ENCODE measurements around the gene VWA3B. TPM values are rescaled to one million over a fixed set of nuclear protein-coding genes. Genes with fewer than 3 reads are reported as not detected.
"Not testable (repeated sequence)": the region's sequence is repeated elsewhere in the genome, so short reads cannot be mapped to it uniquely, and the experiment has no call there.

Gene VWA3B
- total RNA-seq, 2 experiments from 2014 or later, result not detected

DNA sequence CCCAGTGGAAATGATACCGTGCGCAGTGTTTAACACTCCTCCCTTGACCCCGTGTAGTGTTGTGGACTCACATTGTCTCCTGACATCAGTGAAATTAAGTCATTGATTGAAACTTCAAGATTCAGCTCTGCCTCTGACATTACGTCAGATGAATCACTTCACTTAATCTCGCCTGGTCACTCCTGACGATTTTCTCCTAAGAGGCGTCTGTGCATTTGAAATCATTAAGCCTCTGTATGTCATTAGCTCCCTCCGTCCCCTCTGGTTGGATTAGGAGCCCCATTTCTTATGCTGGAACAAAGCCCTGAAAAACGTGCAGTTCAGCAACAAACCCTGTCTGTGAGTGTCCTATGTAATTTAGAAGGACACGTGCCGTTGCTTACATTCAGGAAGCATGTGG is 222.6 kb downstream of the VWA3B start:
- Mint-ChIP-seq H3K36me3 (ENCODE audit: low read depth) (no peaks in the 10 kb centered on the region), H3K27ac (no peak overlapping the region), H3K27me3 (peaks cover 24% of the 10 kb centered on the region), H3K4me1 (no peaks in the 10 kb centered on the region), H3K4me3 (no peak overlapping the region), H3K9me3 (ENCODE audit: low read depth) (no peaks in the 10 kb centered on the region)
- ChIA-PET POLR2A (no interaction called here), CTCF (no interaction called here)
- DNase-seq (no peak), ATAC-seq (no peak)
- intact Hi-C loops (cut with DNase I, micrococcal nuclease), result no loop called here

DNA sequence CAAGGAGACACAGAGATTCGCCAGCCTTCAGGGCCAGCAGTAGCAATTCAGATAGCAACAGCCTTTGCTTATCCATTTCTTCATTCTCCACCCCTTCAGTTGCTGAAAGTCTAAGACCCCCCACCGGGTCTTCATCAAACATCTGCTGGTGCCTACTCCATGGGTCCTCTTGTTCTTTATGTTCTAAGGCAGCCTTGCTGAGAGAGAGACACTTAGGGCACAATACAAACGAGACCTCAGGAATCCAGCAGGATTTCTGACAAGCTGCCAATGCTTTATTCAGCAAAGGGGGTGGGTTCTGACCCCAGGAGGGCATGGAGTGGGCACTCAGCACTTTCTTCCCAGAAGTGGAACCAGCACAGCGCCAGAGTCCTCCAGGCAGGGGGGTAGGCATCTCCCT is 223.0 kb downstream of the VWA3B start:
- CTCF ChIA-PET, result no interaction called here
- DNase-seq (no peak), ATAC-seq (no peak)
- no peaks in the 10 kb centered on the region for H3K36me3 Mint-ChIP-seq (ENCODE audit: low read depth)
- H3K27me3 Mint-ChIP-seq, result peaks cover 19% of the 10 kb centered on the region
- POLR2A ChIA-PET, result no interaction called here
- H3K4me3 Mint-ChIP-seq, result no peak overlapping the region
- intact Hi-C loops (cut with DNase I, micrococcal nuclease), result no loop called here
- no peaks in the 10 kb centered on the region for H3K9me3 Mint-ChIP-seq (ENCODE audit: low read depth)
- H3K27ac Mint-ChIP-seq, result no peak overlapping the region
- no peaks in the 10 kb centered on the region for H3K4me1 Mint-ChIP-seq

DNA sequence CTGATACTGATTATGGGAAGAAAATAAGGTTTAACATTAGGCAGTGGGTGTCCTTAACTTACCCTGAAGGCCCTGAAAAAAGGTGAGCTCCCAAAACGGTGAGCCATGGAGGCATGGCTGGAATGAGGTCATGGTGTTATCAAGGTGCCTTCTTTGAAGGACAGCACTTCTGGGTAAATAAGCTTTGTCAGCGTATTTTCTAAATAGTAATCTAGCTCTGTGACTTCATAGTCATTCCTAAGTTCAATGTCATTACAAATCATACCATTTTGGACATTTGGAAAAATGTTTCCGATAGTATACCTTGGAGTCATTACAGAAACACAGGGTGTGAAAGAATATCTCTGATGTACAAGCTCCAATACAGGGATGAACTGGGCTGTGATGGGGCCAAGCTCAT is 224.1 kb downstream of the VWA3B start:
- no peaks in the 10 kb centered on the region for H3K4me1 Mint-ChIP-seq
- no peak overlapping the region for H3K4me3 Mint-ChIP-seq
- ATAC-seq, result no peak
- H3K36me3 Mint-ChIP-seq (ENCODE audit: low read depth), result no peaks in the 10 kb centered on the region
- intact Hi-C loops (cut with DNase I, micrococcal nuclease), result no loop called here
- no peak overlapping the region for H3K27ac Mint-ChIP-seq
- H3K9me3 Mint-ChIP-seq (ENCODE audit: low read depth), result no peaks in the 10 kb centered on the region
- ChIA-PET CTCF (no interaction called here), POLR2A (no interaction called here)
- DNase-seq, result no peak
- H3K27me3 Mint-ChIP-seq, result peaks cover 11% of the 10 kb centered on the region

DNA sequence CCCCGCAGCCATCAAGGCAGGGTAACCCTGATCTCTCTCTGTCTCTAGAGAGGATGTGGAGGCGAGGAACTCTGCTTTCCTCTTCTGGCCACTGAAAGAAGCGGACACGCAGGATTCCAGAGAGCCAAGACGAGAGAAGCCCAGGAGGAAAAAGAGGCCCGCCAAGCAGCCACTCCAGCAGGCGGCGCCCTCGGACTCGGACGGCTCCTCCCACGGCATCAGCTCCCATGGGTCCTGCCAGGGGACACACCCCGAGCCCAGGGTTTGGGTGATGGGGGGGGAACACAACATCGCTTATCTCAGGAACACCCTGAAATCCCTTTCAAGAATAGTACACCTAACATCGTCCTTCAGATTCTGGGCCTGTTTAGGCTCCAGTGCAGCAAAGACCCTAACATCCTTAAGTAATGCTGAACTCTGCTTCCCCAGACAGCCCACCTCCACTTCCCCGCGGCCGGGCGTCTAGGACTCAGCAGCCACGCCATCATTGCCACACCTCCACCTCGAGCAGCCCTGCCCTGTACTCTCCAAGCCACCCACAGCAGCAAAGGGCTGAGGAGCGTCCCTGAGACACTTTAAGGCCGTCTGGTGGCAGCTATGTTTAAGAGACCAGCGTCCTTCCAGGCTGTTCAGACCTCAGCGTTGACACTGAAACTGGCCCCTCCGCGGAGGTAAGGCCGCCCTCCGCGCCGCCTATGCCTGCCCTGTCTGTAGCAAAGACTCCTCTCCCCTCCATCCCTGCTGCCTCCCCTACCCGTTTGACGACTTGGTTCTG is 225.0 kb downstream of the VWA3B start:
- Mint-ChIP-seq H3K4me1 (no peaks in the 10 kb centered on the region), H3K36me3 (ENCODE audit: low read depth) (no peaks in the 10 kb centered on the region), H3K4me3 (no peak overlapping the region), H3K27ac (no peak overlapping the region), H3K27me3 (peaks cover 11% of the 10 kb centered on the region), H3K9me3 (ENCODE audit: low read depth) (no peaks in the 10 kb centered on the region)
- DNase-seq (peak; percentile 23), ATAC-seq (no peak)
- ChIA-PET CTCF (interaction anchor here (1.1 kb wide), 1 partner anchor 10 kb away, joined by 4 read pairs; no protein-coding TSS in a partner anchor), POLR2A (no interaction called here)
- intact Hi-C loops (cut with DNase I, micrococcal nuclease), result no loop called here

DNA sequence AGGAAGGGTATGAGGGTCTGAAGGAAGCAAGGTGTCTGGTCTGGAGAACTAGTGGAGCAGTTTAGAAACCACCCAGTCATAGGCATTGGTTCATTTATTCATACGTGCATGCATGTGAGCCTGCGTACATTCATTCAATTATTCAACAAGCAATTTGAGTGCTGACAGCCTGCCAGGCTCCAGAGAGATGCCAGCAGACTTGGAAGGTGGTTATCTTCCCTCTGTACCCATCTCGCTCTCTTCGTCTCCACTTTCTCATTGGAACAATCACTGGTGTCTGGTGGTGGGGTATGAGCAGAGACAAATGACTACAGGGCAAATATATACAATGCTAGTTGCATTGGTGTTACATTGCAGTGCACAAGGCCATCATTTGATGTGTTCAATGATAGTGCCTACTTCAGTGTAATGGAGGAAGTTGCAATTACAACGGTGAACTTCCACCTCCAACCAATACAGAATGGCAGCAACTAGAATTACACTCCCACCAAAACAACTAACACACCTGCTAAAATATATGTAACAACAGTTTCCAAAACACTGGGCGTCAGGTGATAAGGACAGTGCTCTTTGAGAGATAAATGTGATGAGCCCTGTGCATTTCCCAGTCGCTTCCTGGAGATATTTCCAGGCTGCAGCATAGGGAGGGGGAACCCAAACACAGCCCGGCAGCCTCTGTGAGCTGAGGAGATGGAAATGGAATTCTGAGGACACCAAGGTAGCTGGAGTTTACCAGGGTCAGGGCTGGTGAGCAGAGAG is 226.7 kb downstream of the VWA3B start:
- ATAC-seq (no peak), DNase-seq (no peak)
- no peaks in the 10 kb centered on the region for H3K4me1 Mint-ChIP-seq
- ChIA-PET POLR2A (no interaction called here), CTCF (no interaction called here)
- no peak overlapping the region for H3K4me3 Mint-ChIP-seq
- no peaks in the 10 kb centered on the region for H3K36me3 Mint-ChIP-seq (ENCODE audit: low read depth)
- no peak overlapping the region for H3K27ac Mint-ChIP-seq
- peaks cover 15% of the 10 kb centered on the region for H3K27me3 Mint-ChIP-seq
- intact Hi-C loops (cut with DNase I, micrococcal nuclease), result no loop called here
- peaks cover 2% of the 10 kb centered on the region for H3K9me3 Mint-ChIP-seq (ENCODE audit: low read depth)

DNA sequence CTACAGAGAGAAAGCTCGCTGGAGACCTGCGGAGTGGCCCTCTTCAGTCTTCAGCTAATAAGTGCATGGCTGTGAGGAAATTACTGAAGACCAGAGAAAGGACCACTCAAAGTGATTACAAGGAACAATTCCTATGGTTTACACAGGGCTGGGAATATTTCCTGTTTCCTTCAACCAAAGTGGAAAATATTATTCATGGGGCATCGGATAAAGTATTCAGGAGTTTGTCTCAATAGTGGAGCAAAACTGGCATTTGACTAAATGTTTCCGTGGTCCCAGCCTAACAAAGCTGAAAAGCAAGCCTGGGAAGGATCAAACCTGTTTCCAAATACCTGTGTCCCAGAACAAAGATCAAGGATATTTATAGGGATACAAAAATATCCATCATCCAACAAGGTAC is 227.3 kb downstream of the VWA3B start:
- Mint-ChIP-seq H3K4me3 (no peak overlapping the region), H3K27ac (no peak overlapping the region), H3K4me1 (no peaks in the 10 kb centered on the region), H3K27me3 (peaks cover 14% of the 10 kb centered on the region), H3K36me3 (ENCODE audit: low read depth) (no peaks in the 10 kb centered on the region), H3K9me3 (ENCODE audit: low read depth) (peaks cover 3% of the 10 kb centered on the region)
- intact Hi-C loops (cut with DNase I, micrococcal nuclease), result no loop called here
- ATAC-seq (no peak), DNase-seq (no peak)
- ChIA-PET CTCF (no interaction called here), POLR2A (no interaction called here)

DNA sequence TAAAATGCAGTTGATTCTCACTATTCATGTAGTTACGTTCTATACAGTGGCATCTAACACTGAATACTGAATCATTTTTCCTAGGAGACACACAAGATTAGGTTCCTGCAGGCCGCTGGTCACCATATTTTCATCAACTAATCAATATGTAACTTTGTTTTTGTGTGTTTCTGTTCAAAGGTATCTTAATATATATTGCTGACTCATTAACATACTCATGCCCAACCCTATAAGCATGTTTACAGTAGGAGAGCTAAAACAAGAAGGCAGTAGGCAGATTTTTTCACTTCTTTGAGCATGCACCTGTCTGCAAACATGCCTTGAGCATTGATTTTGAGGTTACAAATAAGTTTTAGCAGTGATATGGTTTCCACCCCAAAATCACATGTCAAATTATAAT is 229.0 kb downstream of the VWA3B start:
- Mint-ChIP-seq H3K27ac (no peak overlapping the region), H3K27me3 (peaks cover 15% of the 10 kb centered on the region), H3K4me3 (no peak overlapping the region), H3K9me3 (ENCODE audit: low read depth) (peaks cover 14% of the 10 kb centered on the region), H3K4me1 (no peaks in the 10 kb centered on the region), H3K36me3 (ENCODE audit: low read depth) (no peaks in the 10 kb centered on the region)
- ChIA-PET CTCF (no interaction called here), POLR2A (interaction anchor here (0.6 kb wide), 1 partner anchor 652 kb away, joined by 3 read pairs; no protein-coding TSS in a partner anchor)
- intact Hi-C loops (cut with DNase I, micrococcal nuclease), result no loop called here
- DNase-seq (no peak), ATAC-seq (no peak)

DNA sequence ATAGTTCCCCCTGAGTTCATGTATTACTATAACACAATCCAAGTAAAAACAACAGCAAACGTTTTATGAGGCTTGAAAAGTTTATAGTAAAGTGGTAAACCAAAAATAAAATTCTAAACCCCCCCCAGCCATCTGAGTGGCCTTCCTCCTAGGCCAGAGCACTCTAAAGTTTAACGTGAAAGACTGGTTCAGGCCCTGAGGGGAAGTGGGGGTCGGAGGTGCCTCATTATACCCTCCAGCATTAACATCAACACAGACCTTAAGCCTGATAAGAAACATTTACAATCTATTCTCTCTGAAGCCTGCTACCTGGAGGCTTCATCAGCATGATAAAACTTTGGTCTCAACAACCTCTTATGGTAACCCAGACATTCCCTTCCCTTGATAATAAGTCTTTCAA is 230.2 kb downstream of the VWA3B start:
- no peak for ATAC-seq
- intact Hi-C loops (cut with DNase I, micrococcal nuclease), result no loop called here
- H3K9me3 Mint-ChIP-seq (ENCODE audit: low read depth), result peaks cover 21% of the 10 kb centered on the region
- H3K27ac Mint-ChIP-seq, result no peak overlapping the region
- H3K4me1 Mint-ChIP-seq, result no peaks in the 10 kb centered on the region
- no peak for DNase-seq
- H3K4me3 Mint-ChIP-seq, result no peak overlapping the region
- H3K36me3 Mint-ChIP-seq (ENCODE audit: low read depth), result no peaks in the 10 kb centered on the region
- H3K27me3 Mint-ChIP-seq, result peaks cover 22% of the 10 kb centered on the region
- CTCF ChIA-PET, result no interaction called here
- POLR2A ChIA-PET, result no interaction called here

DNA sequence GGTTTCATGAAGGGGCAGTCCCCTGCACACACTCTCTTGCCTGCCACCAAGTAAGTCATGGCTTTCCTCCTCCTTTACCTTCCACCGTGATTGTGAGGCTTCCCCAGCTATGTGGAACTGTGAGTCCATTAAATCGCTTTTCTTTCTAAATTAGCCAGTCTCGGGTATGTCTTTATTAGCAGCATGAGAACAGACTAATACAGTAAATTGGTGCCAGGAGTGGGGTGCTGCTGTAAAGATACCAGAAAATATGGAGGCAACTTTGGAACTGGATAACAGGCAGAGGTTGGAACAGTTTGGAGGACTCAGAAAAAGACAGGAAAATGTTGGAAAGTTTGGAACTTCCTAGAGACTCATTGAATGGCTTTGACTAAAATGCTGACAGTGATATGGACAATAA is 233.2 kb downstream of the VWA3B start:
- H3K36me3 Mint-ChIP-seq (ENCODE audit: low read depth); intact Hi-C loops (cut with DNase I, micrococcal nuclease); ATAC-seq; H3K27ac Mint-ChIP-seq; H3K4me1 Mint-ChIP-seq; POLR2A ChIA-PET; DNase-seq; H3K4me3 Mint-ChIP-seq: not testable (repeated sequence)
- Mint-ChIP-seq H3K9me3 (ENCODE audit: low read depth) (peaks cover 27% of the 10 kb centered on the region), H3K27me3 (peaks cover 20% of the 10 kb centered on the region)
- CTCF ChIA-PET, result interaction anchor here (0.6 to 1.0 kb wide), 2 partner anchors 221 to 620 kb away, joined by 3 read pairs; no protein-coding TSS in a partner anchor

DNA sequence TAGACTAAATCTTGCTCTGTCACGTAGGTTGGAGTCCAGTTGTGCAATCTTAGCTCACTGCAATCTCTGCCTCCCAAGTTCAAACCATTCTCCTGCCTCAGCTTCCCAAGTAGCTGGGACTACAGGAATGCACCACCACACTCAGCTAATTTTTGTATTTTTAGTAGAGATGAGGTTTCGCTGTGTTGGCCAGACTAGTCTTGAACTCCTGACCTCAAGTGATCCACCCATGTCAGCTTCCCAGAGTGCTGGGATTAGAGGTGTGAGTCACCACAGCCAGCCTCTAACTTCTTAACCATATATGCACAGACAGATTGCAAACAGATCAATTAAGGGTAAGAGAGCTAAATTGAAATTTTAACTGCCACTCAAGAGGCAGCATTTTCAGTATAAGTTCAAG is 237.2 kb downstream of the VWA3B start:
- DNase-seq (no peak), ATAC-seq (no peak)
- Mint-ChIP-seq H3K27me3 (peaks cover 21% of the 10 kb centered on the region), H3K4me1 (no peaks in the 10 kb centered on the region), H3K36me3 (ENCODE audit: low read depth) (no peaks in the 10 kb centered on the region), H3K4me3 (no peak overlapping the region), H3K27ac (no peak overlapping the region), H3K9me3 (ENCODE audit: low read depth) (peaks cover 26% of the 10 kb centered on the region)
- POLR2A ChIA-PET, result no interaction called here
- CTCF ChIA-PET, result interaction anchor here (0.6 to 1.0 kb wide), 3 partner anchors 60 to 367 kb away, joined by 3 to 4 read pairs (median 3); no protein-coding TSS in a partner anchor
- intact Hi-C loops (cut with DNase I, micrococcal nuclease), result no loop called here

DNA sequence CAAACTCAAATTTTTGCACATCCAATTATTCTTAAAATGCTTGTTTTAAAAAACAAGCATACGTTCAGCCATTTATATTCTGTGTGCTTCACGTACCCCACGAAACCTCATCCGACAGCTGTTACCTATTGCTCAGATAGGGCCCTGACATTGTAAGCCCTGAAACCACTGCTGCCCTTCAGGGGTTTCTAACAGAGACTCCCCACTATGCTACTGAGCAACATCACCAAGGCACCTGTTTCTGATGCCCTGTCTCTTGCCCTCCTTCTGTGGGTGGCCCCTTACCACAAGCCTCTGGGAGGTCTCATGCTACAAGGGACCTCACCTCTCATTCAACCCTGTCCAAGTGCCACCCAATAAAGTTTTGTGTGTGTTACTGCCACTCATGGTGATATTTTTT is 240.8 kb downstream of the VWA3B start:
- Mint-ChIP-seq H3K27ac (no peak overlapping the region), H3K27me3 (peaks cover 9% of the 10 kb centered on the region), H3K4me3 (no peak overlapping the region), H3K36me3 (ENCODE audit: low read depth) (no peaks in the 10 kb centered on the region), H3K4me1 (no peaks in the 10 kb centered on the region), H3K9me3 (ENCODE audit: low read depth) (peaks cover 8% of the 10 kb centered on the region)
- ChIA-PET CTCF (interaction anchor here (0.7 kb wide), 1 partner anchor 37 kb away, joined by 3 read pairs; no protein-coding TSS in a partner anchor), POLR2A (no interaction called here)
- intact Hi-C loops (cut with DNase I, micrococcal nuclease), result no loop called here
- DNase-seq (no peak), ATAC-seq (no peak)

DNA sequence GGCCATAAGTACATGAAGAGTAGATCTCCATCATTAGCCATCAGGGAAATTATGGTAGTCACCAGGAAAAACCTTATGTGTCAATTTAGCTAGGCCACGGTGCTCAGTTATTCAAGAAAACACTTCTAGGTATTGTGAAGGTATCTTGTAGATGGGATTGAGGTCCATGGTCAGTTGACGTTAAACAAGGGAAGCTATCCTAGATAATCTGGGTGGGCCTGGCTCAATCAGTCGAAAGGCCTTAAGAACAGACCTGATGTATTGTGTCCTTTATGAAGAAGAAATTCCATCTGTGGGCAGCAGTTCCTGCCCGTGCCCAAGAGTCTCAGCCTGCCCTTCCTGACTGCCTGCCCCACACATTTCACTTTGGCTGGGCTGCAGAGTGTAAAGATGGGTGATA is 242.6 kb downstream of the VWA3B start:
- ChIA-PET POLR2A (no interaction called here), CTCF (no interaction called here)
- H3K27ac Mint-ChIP-seq, result no peak overlapping the region
- H3K36me3 Mint-ChIP-seq (ENCODE audit: low read depth), result no peaks in the 10 kb centered on the region
- H3K4me3 Mint-ChIP-seq, result no peak overlapping the region
- DNase-seq (no peak), ATAC-seq (no peak)
- H3K27me3 Mint-ChIP-seq, result peaks cover 8% of the 10 kb centered on the region
- H3K4me1 Mint-ChIP-seq, result no peaks in the 10 kb centered on the region
- intact Hi-C loops (cut with DNase I, micrococcal nuclease), result no loop called here
- H3K9me3 Mint-ChIP-seq (ENCODE audit: low read depth), result peaks cover 2% of the 10 kb centered on the region
